Esophagus (tissue), 2 donors: ENCODE results near the gene STX7. TPM values are rescaled to one million over a fixed set of nuclear protein-coding genes. Genes with fewer than 3 reads are reported as not detected.
A peak's percentile ranks its signal among the peaks of the same experiment; 100 is the strongest.

ENCODE experiments used
- H3K27ac ChIP-seq, 2 donors: one replicate each; pipeline ENCODE4 v1.5.1; 2013; ENCODE audit warnings: low read depth in 2 of 2, mild to moderate bottlenecking in 2 of 2, inconsistent platforms in 1 of 2, low read length in 1 of 2, moderate library complexity in 1 of 2
- H3K27me3 ChIP-seq, 2 donors: one replicate each; pipeline ENCODE4 v1.6.1; 2013; ENCODE audit warnings: low read length in 2 of 2, control low read depth in 1 of 2, mild to moderate bottlenecking in 1 of 2; ENCODE audit not compliant: insufficient read depth in 2 of 2, control insufficient read depth in 1 of 2
- H3K36me3 ChIP-seq, 2 donors: one replicate each; pipeline ENCODE4 v1.6.1; 2013; ENCODE audit warnings: low read length in 1 of 2; ENCODE audit not compliant: control insufficient read depth in 2 of 2, insufficient read depth in 2 of 2
- H3K4me1 ChIP-seq, 2 donors: one replicate each; pipeline ENCODE4 v1.6.1; 2013; ENCODE audit warnings: low read length in 1 of 2; ENCODE audit not compliant: control insufficient read depth in 2 of 2, insufficient read depth in 2 of 2
- H3K4me3 ChIP-seq, 2 donors: one replicate each; pipeline ENCODE4 v1.5.1; 2013; ENCODE audit warnings: low read length in 2 of 2, mild to moderate bottlenecking in 2 of 2, low read depth in 1 of 2, moderate library complexity in 1 of 2
- H3K9me3 ChIP-seq, 2 donors: one replicate each; pipeline ENCODE4 v1.6.1; 2013; ENCODE audit warnings: mild to moderate bottlenecking in 2 of 2, low read depth in 1 of 2, low read length in 1 of 2, moderate library complexity in 1 of 2; ENCODE audit not compliant: control insufficient read depth in 2 of 2, insufficient read depth in 1 of 2
- WGBS, 2 donors: extraction: QIAGEN DNeasy Blood & Tissue Kit; methylation state at CpG; one replicate each; pipeline ENCODE4 v1.1.7; 2013; 5-methylcytosine and 5-hydroxymethylcytosine counted together
- polyA plus RNA-seq, 2 donors: library from polyadenylated mRNA; stranded (reverse); fragments of 200-250 nt; gene quantifications; one replicate each; pipeline ENCODE4 v1.2.3, GENCODE V29; 2013
- donor health status: healthy with polysubstance abuse.
- donor health status: Bipolar disorder and iron deficiency.

STX7 gene
- polyA plus RNA-seq, 2 donors: 9.0 to 19.2 TPM

DNA sequence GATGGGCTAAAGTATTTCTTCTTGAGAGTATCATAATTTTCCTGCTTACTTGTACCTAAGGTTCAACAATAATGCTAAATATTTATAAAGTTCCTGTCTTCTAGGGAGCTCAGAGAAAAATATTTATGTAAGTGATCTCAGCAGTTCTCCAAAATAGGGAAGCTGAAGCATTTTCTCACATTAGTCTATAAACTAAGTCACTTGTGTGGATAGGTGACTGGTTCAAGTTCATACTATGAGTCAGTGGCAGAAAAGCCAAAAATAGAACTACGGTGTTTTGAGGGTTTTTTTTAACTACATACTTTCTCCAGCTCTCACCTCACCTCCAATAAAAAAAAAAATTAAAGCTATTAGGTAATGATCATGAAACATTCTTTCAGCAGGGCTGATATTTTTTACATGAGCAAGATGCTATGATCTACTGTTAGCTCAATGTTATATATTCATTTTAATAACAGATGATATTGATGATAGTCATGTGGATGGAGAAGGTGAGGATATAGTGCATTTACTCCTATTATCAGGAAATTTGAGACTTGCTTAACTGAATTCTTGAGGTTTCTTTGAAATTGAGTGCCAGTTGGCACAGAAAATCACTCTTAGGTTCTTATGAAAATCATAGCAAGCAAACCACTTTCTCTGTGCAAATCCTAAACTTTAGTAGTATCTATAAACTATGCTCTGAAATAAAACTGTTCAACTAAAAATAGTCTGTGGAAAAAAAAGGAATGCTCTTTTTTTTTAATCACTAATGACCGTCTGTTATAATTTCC is 107.6 kb downstream of the STX7 start:
- H3K9me3 ChIP-seq: no peaks in the 10 kb centered on the region
- WGBS, 2 donors: 31 to 48% methylated on average over 2 of the region's 2 CpGs

DNA sequence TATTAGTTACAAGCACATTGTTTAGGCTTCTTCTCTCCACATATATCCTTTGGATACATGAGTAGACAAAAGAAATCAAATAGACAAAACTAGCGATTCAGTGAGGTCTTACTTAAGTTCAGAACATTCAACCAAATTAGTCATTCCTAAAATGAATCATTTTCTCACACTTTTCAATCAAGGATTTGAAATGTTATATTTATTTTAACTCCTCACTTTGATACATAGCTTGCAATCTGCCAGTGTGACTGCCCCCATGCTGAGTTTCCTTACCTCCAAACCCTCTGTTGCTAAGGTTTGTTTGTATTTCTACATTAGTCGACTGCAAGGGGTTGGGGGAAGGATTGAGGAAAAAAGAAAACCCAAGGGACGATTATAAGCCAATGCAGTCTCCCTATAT is 108.2 kb downstream of the STX7 start:
- peaks cover 0 to 8% of the 10 kb centered on the region in 2 donors for H3K4me1 ChIP-seq
- H3K36me3 ChIP-seq: no peaks in the 10 kb centered on the region
- H3K4me3 ChIP-seq: no peak overlapping the region
- H3K27me3 ChIP-seq: peaks cover 0 to 3% of the 10 kb centered on the region in 2 donors
- no peaks in the 10 kb centered on the region for H3K9me3 ChIP-seq
- H3K27ac ChIP-seq: no peak overlapping the region
- WGBS, 2 donors: 41 to 43% methylated on average over 3 of the region's 3 CpGs

More for the DNA sequence above, 107.6 kb downstream of the STX7 start:
- Histone ChIP-seq H3K27ac (no peak overlapping the region), H3K4me1 (peaks cover 0 to 8% of the 10 kb centered on the region in 2 donors), H3K4me3 (no peak overlapping the region), H3K36me3 (no peaks in the 10 kb centered on the region), H3K27me3 (peaks cover 0 to 3% of the 10 kb centered on the region in 2 donors)

DNA sequence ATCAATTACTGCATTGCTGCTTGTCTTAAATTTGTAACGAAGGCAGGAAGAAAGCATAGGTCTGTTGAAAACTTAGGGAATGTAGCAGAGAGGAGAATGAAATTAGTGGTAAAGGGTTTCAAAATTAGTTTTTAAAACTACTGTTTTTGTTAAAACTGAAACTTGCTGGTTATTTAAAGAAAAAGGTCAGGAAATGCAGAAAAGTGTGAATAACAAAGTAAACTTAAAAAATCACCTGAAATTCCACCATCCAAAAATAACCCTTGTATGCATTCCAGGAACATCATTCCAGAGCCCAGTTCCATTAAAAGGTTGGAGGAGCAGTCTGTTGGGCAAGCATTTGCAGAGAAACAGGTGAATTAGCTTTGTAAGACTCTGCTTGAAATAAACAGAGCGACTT is 108.6 kb downstream of the STX7 start:
- Histone ChIP-seq H3K4me3 (no peak overlapping the region), H3K9me3 (no peaks in the 10 kb centered on the region), H3K27ac (no peak overlapping the region), H3K36me3 (no peaks in the 10 kb centered on the region), H3K4me1 (peaks cover 0 to 8% of the 10 kb centered on the region in 2 donors), H3K27me3 (peaks cover 0 to 3% of the 10 kb centered on the region in 2 donors)
- 71 to 72% methylated on average over 2 of the region's 2 CpGs for WGBS, 2 donors

DNA sequence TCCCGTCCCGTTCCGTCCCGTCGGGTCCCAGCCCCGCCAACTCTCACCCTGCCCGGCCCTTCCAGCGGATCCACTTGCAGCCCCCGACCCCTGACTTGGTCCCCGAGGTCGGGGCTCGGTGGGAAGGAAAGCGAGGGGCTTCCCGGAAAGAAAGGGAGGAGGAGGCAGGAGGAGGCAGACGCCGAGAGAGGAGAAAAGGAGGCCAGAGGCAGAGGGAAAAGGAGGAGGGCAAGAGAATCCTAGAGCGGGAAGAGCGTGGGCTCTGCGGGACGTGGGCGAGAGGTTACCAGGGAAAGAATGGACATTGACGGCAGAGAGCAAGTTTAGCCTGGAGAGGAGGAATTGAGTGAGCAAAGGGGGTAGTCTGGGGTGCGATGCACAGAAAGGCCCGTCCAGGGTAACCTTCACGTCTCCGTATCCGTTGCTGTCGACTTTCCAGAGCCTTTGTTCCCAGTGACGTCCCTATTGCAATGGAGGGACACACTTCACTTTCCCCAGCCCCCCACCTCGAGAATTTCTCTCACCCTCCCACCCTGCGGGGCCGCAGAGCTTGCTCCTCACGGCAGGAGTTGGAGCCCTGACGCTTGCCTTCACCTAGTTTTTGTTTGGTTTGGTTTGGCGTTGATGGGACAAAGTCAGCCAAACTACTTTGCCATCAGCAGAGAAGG is 111.2 kb downstream of the STX7 start:
- H3K27ac ChIP-seq: peak overlapping the region; percentile 53 to 78
- 9% methylated on average over 35 of the region's 35 CpGs for WGBS, 2 donors

DNA sequence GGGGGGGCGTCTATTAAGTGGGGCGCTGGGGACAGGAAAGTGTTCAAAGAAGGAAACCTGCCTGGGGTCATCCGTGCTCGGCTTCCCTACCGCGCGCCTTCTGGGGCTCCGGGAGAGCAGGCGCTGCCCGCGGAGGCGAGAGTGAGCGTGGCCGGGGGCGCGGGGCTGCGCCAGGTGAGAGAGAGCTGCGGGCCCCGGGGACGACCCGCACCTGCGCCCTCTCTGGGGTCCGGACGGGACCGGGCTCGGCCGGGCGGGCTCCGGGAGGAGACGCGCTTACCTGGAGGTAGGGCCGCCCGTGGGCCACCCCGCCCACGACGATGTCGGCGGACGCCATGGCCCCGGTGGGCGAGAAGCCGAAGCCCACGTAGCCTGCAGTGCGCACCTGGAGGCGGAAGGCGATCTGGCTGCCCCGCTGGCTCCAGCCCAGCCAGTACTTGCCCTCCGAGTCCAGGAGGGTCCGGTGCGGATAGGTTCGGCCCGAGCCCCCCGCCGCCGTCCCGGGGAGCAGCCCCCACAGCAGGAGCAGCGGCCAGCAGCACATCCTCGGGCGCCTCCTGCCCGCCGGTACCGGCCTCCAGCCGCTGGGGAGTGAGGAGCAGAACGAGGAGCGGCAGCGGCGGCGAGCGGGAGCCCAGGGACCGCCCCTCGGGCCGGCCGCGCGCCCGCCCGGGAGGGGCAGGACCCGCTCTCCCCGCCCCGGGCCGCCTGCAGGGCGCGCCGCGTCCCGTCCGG is 111.9 kb downstream of the STX7 start, which contains the start of gene MOXD1:
Gene MOXD1 (minus strand): TSS at position 593 of the 735 bp plus-strand sequence. CDS start 49 bp downstream, at position 544.
- H3K27me3 ChIP-seq: peaks cover 0 to 3% of the 10 kb centered on the region in 2 donors
- H3K9me3 ChIP-seq: no peaks in the 10 kb centered on the region
- H3K4me3 ChIP-seq: peak within 1 kb of the TSS; percentile 65 to 95
- H3K27ac ChIP-seq: peak within 1 kb of the TSS; percentile 69 to 78
- WGBS, 2 donors: 1% methylated on average over 72 to 87 of the region's 87 CpGs
- H3K36me3 ChIP-seq: no peaks in the 10 kb centered on the region
- peaks cover 0 to 8% of the 10 kb centered on the region in 2 donors for H3K4me1 ChIP-seq

More for the DNA sequence above, 111.2 kb downstream of the STX7 start:
- Histone ChIP-seq H3K27me3 (peaks cover 0 to 3% of the 10 kb centered on the region in 2 donors), H3K4me1 (peaks cover 0 to 8% of the 10 kb centered on the region in 2 donors), H3K4me3 (peak overlapping the region; percentile 65 to 95), H3K36me3 (no peaks in the 10 kb centered on the region), H3K9me3 (no peaks in the 10 kb centered on the region)

DNA sequence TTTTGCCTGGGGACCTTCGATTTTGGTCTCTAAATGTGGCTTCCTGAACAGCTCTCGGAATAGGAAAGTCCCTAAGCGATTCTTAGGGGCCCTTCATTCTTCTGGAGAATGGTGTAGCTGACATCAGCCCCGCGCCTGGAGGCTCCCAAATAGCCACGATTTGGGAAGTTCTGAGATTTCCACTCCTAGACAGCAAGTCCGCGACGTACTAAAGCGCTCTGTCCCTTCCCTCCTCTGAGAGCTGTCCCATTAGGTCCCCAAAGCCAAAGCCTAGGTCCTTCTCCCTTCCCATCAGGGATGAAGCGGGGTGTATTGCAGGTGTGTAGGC is 112.4 kb downstream of the STX7 start:
- Histone ChIP-seq H3K36me3 (no peaks in the 10 kb centered on the region), H3K27ac (peak overlapping the region; percentile 69 to 78), H3K4me3 (peak overlapping the region; percentile 65 to 95), H3K27me3 (peaks cover 0 to 3% of the 10 kb centered on the region in 2 donors), H3K4me1 (peaks cover 0 to 8% of the 10 kb centered on the region in 2 donors), H3K9me3 (no peaks in the 10 kb centered on the region)
- 10 to 17% methylated on average over 11 of the region's 11 CpGs for WGBS, 2 donors

DNA sequence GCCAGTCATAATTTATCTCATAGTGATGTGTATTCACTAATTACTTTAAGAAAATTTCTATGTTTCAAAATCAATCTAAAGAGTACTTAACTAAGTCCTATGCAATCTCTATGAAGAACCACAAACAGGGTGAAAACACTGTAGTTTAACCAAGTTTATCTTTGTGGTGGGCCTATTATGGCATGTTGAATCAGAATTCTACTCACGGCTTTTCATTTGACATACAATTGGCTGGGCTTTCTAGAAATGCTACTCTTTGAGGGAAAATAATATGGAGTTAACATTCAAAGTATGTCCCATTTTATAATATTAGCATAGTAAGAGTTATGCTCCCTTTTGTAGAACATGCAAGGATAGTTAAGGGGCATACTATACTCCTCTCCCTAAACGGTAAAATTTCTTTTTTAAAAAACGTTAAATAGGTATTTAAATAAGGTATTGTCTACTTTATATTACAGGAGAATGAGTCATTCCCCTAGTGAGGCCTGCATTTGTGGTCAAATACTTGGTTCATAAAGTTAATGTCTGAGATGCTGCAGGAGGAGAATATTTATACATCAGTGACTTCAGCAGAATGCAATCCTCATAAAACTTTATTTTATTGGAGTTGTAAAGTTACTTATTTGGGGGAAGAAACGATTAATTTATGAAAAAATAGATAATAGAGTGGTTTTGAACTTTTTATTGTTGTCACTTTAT is 113.4 kb downstream of the STX7 start:
- H3K27me3 ChIP-seq: peaks cover 0 to 3% of the 10 kb centered on the region in 2 donors
- 24 to 46% methylated on average over 4 of the region's 4 CpGs for WGBS, 2 donors
- H3K4me1 ChIP-seq: peaks cover 0 to 8% of the 10 kb centered on the region in 2 donors
- H3K9me3 ChIP-seq: no peaks in the 10 kb centered on the region
- no peak overlapping the region for H3K27ac ChIP-seq
- H3K4me3 ChIP-seq: peak overlapping the region in 1 of 2 donors; percentile 65
- no peaks in the 10 kb centered on the region for H3K36me3 ChIP-seq
